Measurements from ENCODE around the gene DUS1L. TPM values are rescaled to one million over a fixed set of nuclear protein-coding genes. Genes with fewer than 3 reads are reported as not detected.

Gene DUS1L
- total RNA-seq, 4 donors from 2014 or later, result 65.8 to 113 (median 89.8) TPM

DNA sequence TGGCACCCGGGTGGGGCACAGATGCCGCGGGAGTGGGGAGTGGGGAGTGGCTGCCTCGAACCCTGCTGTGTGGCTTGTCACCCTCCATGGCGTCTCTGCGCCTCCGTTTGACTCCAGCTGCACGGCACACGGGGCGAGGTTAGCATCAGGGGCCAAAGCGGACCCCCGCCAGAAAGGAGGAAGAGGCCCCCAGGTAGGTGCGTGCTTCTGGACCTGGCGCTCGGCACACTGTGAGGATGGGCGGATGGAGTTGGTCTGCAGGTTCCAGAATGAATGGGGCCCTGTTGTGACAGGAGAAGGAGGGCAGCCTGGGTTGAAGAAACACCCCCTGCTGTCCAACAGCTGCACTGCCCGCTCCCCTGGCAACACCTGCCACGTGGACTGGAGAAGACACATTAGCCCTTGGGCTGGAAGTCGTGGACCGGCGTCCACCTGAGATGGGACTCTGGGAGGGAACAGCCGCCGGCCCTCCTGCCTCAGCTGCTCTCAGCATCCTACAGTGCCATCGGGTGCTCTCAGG lies 41.8 kb upstream of the DUS1L start:
- DNase-seq (ENCODE audit: low spot score in 2 of 2), result no peak
- no peak for TF ChIP-seq POLR2A (IDR thresholded peaks at IDR 0.05)
- TF ChIP-seq, protein P1, sequence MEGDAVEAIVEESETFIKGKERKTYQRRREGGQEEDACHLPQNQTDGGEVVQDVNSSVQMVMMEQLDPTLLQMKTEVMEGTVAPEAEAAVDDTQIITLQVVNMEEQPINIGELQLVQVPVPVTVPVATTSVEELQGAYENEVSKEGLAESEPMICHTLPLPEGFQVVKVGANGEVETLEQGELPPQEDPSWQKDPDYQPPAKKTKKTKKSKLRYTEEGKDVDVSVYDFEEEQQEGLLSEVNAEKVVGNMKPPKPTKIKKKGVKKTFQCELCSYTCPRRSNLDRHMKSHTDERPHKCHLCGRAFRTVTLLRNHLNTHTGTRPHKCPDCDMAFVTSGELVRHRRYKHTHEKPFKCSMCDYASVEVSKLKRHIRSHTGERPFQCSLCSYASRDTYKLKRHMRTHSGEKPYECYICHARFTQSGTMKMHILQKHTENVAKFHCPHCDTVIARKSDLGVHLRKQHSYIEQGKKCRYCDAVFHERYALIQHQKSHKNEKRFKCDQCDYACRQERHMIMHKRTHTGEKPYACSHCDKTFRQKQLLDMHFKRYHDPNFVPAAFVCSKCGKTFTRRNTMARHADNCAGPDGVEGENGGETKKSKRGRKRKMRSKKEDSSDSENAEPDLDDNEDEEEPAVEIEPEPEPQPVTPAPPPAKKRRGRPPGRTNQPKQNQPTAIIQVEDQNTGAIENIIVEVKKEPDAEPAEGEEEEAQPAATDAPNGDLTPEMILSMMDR (IDR thresholded peaks at IDR 0.05), result no peak
- intact Hi-C loops (cut with DNase I; ENCODE audit: low total_unique reads), result no loop called here
- WGBS, 2 donors, result 77 to 86% methylated on average over 19 to 24 of the region's 24 CpGs
- no peak overlapping the region for H3K4me3 ChIP-seq (ENCODE audit: low read depth, poor library complexity, severe bottlenecking)

DNA sequence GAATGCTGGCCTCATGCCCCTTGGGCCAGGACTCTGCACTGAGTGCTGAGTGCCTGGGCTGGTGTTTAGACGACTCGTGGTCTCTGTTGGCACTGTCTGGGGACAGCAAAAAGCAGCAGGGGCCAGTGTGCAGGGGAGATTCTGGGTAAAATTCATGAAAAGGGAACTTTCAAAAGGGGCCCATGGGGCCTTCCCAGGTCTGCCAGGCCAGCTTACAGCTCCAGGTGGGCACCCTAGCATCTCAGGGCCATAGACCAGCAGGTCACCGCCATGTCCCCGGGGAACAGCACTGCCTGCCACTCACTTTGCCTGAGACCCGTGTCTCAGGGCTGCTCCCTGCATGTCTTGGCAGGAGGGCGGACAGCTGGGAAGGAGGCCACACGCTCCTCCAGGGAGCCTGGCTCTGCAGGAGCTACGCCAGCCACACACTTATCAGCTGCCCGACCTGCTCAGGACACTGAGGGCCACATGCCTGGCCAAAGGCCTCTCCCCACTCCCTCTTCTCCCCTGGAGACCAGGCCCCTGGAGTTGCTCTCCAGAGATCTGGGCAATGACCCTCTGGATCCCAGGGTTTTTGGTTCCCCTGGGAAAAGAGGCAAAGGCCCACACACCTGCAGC lies 41.2 kb upstream of the DUS1L start:
- H3K4me3 ChIP-seq (ENCODE audit: low read depth, poor library complexity, severe bottlenecking), result no peak overlapping the region
- no peak for TF ChIP-seq POLR2A (IDR thresholded peaks at IDR 0.05)
- TF ChIP-seq, protein P1 (IDR thresholded peaks at IDR 0.05), result no peak
- no peak for DNase-seq (ENCODE audit: low spot score in 2 of 2)
- WGBS, 2 donors, result 19 to 20% methylated on average over 4 to 6 of the region's 9 CpGs
- intact Hi-C loops (cut with DNase I; ENCODE audit: low total_unique reads), result no loop called here

DNA sequence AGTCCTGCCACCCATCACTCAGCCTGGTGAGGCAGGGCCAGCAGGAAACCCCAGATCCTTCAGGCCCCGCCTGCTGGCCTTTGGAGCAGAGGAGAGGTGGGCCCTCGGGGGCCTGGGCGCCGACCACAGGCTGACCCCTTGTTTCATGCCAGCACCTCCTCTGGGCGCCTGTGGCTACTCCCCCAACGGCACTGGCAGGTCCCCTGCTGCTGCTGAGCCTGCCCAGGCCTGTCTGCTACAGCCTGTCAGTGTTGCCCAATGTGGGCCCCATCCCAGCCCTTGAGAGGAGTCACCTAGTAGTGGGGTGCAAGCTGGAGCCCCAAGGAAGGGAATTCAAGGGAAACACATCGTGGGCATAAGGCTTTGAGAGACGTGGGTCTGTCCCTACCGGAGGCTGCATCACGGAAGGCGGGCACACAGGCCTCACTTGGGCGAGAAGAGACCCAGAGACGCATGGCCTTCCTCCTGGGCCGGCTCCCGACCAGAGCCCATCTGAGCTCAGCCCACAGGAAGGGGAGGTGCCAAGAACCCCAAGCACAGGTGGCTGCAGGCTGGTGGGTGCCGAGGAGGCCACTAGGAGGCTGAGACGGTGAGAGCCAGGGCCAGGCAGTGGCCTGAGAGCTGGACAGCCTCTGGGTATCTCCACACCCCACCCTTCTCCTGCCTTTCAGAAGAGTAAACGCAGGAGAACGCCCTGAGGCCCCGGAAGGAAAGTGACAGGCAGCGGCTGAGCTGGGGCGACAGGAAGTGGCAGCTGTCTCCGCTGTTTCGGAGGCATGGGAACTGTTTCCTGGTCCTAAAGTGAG lies 40.5 kb upstream of the DUS1L start:
- intact Hi-C loops (cut with DNase I; ENCODE audit: low total_unique reads), result no loop called here
- H3K4me3 ChIP-seq (ENCODE audit: low read depth, poor library complexity, severe bottlenecking), result no peak overlapping the region
- WGBS, 2 donors, result 22 to 23% methylated on average over 18 to 23 of the region's 24 CpGs
- DNase-seq (ENCODE audit: low spot score in 2 of 2), result peak in 1 of 2 donors; percentile 85
- TF ChIP-seq POLR2A (IDR thresholded peaks at IDR 0.05), result no peak
- TF ChIP-seq, protein P1 (IDR thresholded peaks at IDR 0.05), result peak in 1 of 3 donors; percentile 39

DNA sequence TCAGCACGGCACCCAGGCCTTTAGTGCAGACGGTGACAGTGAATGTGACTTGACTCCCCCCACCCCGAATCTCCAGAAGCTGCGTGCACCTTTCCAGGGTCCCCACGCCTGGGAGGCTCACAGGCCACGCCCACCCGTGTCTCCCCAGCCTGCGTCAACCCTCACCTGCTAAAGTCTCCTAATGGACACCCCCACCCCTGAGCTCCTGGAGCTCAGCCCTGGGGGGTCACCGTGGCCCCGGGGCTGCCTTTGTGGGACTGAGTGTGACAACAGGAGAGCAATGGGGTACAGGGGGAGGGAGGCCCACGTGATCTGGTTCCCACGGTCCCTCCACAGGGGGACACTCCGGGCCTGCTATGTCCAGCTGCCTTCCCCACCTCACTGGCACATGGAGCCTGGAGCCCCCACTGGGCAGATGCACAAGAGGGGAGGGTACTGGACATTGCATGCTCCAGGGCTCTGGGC lies 39.8 kb upstream of the DUS1L start:
- WGBS, 2 donors, result 78 to 86% methylated on average over 8 to 12 of the region's 13 CpGs
- no peak for DNase-seq (ENCODE audit: low spot score in 2 of 2)
- intact Hi-C loops (cut with DNase I; ENCODE audit: low total_unique reads), result no loop called here

DNA sequence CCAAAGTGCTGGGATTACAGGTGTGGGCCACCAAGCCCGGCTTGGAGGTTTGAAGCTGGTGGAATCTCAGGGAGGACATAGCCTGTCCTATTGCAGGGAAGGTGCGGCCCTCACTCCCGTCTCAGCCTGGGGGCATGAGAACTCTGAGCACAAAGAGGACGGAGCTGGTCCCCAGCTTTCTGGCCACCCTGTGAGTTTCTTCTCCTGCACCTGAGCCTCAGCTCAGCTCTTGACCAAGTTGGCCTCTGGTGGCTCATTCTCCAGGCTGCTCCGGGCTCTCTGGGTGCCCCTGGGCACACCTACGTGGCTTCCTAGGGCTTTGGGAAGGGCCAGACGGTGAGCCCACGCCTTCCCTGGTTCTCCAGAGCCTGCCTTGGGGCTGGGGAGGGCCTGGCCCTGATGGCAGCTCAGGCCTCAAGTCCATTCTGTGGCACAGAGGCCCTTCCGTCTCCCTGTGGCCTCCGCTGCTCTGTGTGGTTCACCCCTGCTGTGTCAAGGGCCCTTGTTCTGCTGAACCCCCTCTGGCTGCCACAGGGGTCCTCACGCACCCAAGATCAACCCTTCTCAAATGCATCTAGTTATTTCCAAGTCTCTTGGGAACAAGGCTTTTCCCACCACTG lies 39.3 kb upstream of the DUS1L start:
- WGBS, 2 donors, result 79 to 92% methylated on average over 11 of the region's 11 CpGs
- DNase-seq (ENCODE audit: low spot score in 2 of 2), result no peak
- intact Hi-C loops (cut with DNase I; ENCODE audit: low total_unique reads), result no loop called here

More for the DNA sequence above, 39.8 kb upstream of the DUS1L start:
- no peak overlapping the region for H3K4me3 ChIP-seq (ENCODE audit: low read depth, poor library complexity, severe bottlenecking)
- no peak for TF ChIP-seq POLR2A (IDR thresholded peaks at IDR 0.05)
- TF ChIP-seq, protein P1 (IDR thresholded peaks at IDR 0.05), result no peak

More for the DNA sequence above, 39.3 kb upstream of the DUS1L start:
- no peak for TF ChIP-seq POLR2A (IDR thresholded peaks at IDR 0.05)
- H3K4me3 ChIP-seq (ENCODE audit: low read depth, poor library complexity, severe bottlenecking), result no peak overlapping the region
